ENCODE results near the gene MEIOC. TPM values are rescaled to one million over a fixed set of nuclear protein-coding genes. Genes with fewer than 3 reads are reported as not detected.
"Not testable (repeated sequence)": the region's sequence is repeated elsewhere in the genome, so short reads cannot be mapped to it uniquely, and the experiment has no call there.

Gene MEIOC
- total RNA-seq, 1 experiment from 2014 or later = not detected

DNA sequence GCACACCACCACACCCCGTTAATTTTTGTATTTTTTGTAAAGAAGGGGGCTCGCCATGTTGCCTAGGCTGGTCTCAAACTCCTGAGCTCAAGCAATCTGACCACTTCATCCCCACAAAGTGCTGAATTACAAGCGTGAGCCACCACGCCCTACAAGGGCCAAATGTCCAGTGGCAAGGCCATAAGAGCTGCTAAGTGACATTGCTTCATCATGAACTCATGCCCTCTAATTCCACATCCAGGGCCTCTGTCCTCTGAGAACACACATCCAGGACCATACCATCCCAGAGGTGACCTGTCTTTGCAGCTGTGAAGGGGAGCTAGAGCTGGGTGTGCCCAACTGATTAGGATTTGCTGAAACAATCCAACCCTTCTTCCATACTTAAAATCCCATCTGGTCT, 25.6 kb upstream of the MEIOC start:
- no peak overlapping the region for H3K4me3 ChIP-seq
- intact Hi-C loops (cut with micrococcal nuclease; ENCODE audit: unreplicated experiment) = loop anchor here (5.0 kb wide), 1 partner anchor 58 kb away; no protein-coding TSS in a partner anchor
- H3K9me2 ChIP-seq (ENCODE audit: insufficient read depth) = no peaks in the 10 kb centered on the region
- no peaks in the 10 kb centered on the region for H4K20me1 ChIP-seq (ENCODE audit: insufficient read depth)
- no peak overlapping the region for H3K27ac ChIP-seq
- ChIA-PET CTCF (no interaction called here), POLR2A (ENCODE audit: unreplicated experiment) (no interaction called here)
- H3K36me3 ChIP-seq (ENCODE audit: low read depth) = no peaks in the 10 kb centered on the region
- no peaks in the 10 kb centered on the region for H3K4me1 ChIP-seq (replicated peaks; ENCODE audit: insufficient read depth)
- TF ChIP-seq EZH2 (IDR thresholded peaks at IDR 0.05; ENCODE audit: low read depth) = no peak
- TF ChIP-seq, protein P1, sequence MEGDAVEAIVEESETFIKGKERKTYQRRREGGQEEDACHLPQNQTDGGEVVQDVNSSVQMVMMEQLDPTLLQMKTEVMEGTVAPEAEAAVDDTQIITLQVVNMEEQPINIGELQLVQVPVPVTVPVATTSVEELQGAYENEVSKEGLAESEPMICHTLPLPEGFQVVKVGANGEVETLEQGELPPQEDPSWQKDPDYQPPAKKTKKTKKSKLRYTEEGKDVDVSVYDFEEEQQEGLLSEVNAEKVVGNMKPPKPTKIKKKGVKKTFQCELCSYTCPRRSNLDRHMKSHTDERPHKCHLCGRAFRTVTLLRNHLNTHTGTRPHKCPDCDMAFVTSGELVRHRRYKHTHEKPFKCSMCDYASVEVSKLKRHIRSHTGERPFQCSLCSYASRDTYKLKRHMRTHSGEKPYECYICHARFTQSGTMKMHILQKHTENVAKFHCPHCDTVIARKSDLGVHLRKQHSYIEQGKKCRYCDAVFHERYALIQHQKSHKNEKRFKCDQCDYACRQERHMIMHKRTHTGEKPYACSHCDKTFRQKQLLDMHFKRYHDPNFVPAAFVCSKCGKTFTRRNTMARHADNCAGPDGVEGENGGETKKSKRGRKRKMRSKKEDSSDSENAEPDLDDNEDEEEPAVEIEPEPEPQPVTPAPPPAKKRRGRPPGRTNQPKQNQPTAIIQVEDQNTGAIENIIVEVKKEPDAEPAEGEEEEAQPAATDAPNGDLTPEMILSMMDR (conservative IDR thresholded peaks at IDR 0.05) = no peak
- H3F3A ChIP-seq (ENCODE audit: insufficient read depth, low read depth) = no peaks in the 10 kb centered on the region
- no peak for DNase-seq
- H3K9me3 ChIP-seq (ENCODE audit: insufficient read depth, low read depth) = no peaks in the 10 kb centered on the region
- no peak overlapping the region for H3K4me2 ChIP-seq
- H3K79me2 ChIP-seq (ENCODE audit: low read depth) = no peaks in the 10 kb centered on the region
- BruUV-seq (replicated peaks) = no TSS peak
- H3K27me3 ChIP-seq (ENCODE audit: insufficient read depth, low read depth) = no peaks in the 10 kb centered on the region
- no peak overlapping the region for H2AFZ ChIP-seq

GRCh38 chr17:44633998-44634397, 22.3 kb upstream of the MEIOC start:
- intact Hi-C loops (cut with micrococcal nuclease; ENCODE audit: unreplicated experiment) = loop anchor here (5.0 kb wide), 1 partner anchor 62 kb away; no protein-coding TSS in a partner anchor

GRCh38 chr17:44634401-44634800, 21.9 kb upstream of the MEIOC start:
- intact Hi-C loops (cut with micrococcal nuclease; ENCODE audit: unreplicated experiment) = loop anchor here (5.0 kb wide), 1 partner anchor 62 kb away; no protein-coding TSS in a partner anchor
- H3K9me2 ChIP-seq (ENCODE audit: insufficient read depth); BruUV-seq (replicated peaks); H3K27me3 ChIP-seq (ENCODE audit: insufficient read depth, low read depth); POLR2A ChIA-PET (ENCODE audit: unreplicated experiment); H3F3A ChIP-seq (ENCODE audit: insufficient read depth, low read depth); H3K27ac ChIP-seq; H2AFZ ChIP-seq; H3K4me1 ChIP-seq (replicated peaks; ENCODE audit: insufficient read depth); H3K4me2 ChIP-seq; DNase-seq; H3K4me3 ChIP-seq; H4K20me1 ChIP-seq (ENCODE audit: insufficient read depth); H3K9me3 ChIP-seq (ENCODE audit: insufficient read depth, low read depth); H3K79me2 ChIP-seq (ENCODE audit: low read depth); H3K36me3 ChIP-seq (ENCODE audit: low read depth): not testable (repeated sequence)
- CTCF ChIA-PET = interaction anchor here (1.0 kb wide), 1 partner anchor 77 kb away, joined by 3 read pairs; the partner anchor contains the start of gene FZD2

More at GRCh38 chr17:44633998-44634397, 22.3 kb upstream of the MEIOC start:
- H4K20me1 ChIP-seq (ENCODE audit: insufficient read depth) = no peaks in the 10 kb centered on the region
- H3K27me3 ChIP-seq (ENCODE audit: insufficient read depth, low read depth) = no peaks in the 10 kb centered on the region
- BruUV-seq (replicated peaks) = no TSS peak
- DNase-seq = no peak
- TF ChIP-seq, protein P1 (conservative IDR thresholded peaks at IDR 0.05) = no peak
- H3K79me2 ChIP-seq (ENCODE audit: low read depth) = no peaks in the 10 kb centered on the region
- H3K9me2 ChIP-seq (ENCODE audit: insufficient read depth) = no peaks in the 10 kb centered on the region
- H3K9me3 ChIP-seq (ENCODE audit: insufficient read depth, low read depth) = no peaks in the 10 kb centered on the region
- no peaks in the 10 kb centered on the region for H3F3A ChIP-seq (ENCODE audit: insufficient read depth, low read depth)
- H3K27ac ChIP-seq = no peak overlapping the region
- H3K4me1 ChIP-seq (replicated peaks; ENCODE audit: insufficient read depth) = no peaks in the 10 kb centered on the region
- ChIA-PET CTCF (no interaction called here), POLR2A (ENCODE audit: unreplicated experiment) (no interaction called here)
- H3K4me2 ChIP-seq = no peak overlapping the region
- no peaks in the 10 kb centered on the region for H3K36me3 ChIP-seq (ENCODE audit: low read depth)
- no peak overlapping the region for H2AFZ ChIP-seq
- H3K4me3 ChIP-seq = no peak overlapping the region

DNA sequence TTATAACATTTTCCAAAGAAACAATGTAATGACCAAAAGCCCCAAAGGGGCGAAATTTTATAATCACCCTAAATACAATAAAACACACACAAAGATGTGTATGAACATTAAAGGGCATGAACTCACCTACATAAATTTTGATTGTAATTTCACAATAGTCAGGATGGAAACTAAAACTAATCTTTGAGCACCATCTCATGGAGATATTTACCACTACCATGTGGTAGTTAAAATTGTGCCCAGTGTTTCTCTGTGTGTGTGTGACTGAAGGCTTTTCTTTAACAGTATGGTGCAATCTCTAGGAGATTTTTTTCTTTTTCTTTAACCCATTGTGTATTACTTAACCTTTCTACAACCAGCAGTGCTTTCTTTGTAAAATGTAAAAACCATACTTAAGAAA, 19.7 kb upstream of the MEIOC start:
- Histone ChIP-seq H3K4me2 (no peak overlapping the region), H3K27me3 (ENCODE audit: insufficient read depth, low read depth) (no peaks in the 10 kb centered on the region), H3K9me3 (ENCODE audit: insufficient read depth, low read depth) (no peaks in the 10 kb centered on the region), H3K4me1 (replicated peaks; ENCODE audit: insufficient read depth) (no peaks in the 10 kb centered on the region), H3K4me3 (no peak overlapping the region), H3K79me2 (ENCODE audit: low read depth) (no peaks in the 10 kb centered on the region), H3K9me2 (ENCODE audit: insufficient read depth) (no peaks in the 10 kb centered on the region), H3K36me3 (ENCODE audit: low read depth) (no peaks in the 10 kb centered on the region), H3F3A (ENCODE audit: insufficient read depth, low read depth) (no peaks in the 10 kb centered on the region), H3K27ac (no peak overlapping the region), H2AFZ (no peak overlapping the region), H4K20me1 (ENCODE audit: insufficient read depth) (no peaks in the 10 kb centered on the region)
- BruUV-seq (replicated peaks) = no TSS peak
- ChIA-PET CTCF (interaction anchor here (1.3 kb wide), 1 partner anchor 103 kb away, joined by 5 read pairs; no protein-coding TSS in a partner anchor), POLR2A (ENCODE audit: unreplicated experiment) (no interaction called here)
- TF ChIP-seq, protein P1 (conservative IDR thresholded peaks at IDR 0.05) = peak; percentile 76
- TF ChIP-seq EZH2 (IDR thresholded peaks at IDR 0.05; ENCODE audit: low read depth) = no peak
- intact Hi-C loops (cut with micrococcal nuclease; ENCODE audit: unreplicated experiment) = loop anchor here (1.0 kb wide), 1 partner anchor 103 kb away; no protein-coding TSS in a partner anchor
- DNase-seq = peak in 1 of 2 experiments; percentile 64

Measured in PC-9 (cell line).